Ishikawa (cell line): ENCODE data around the gene PTGIR.

Experiments used
- CEBPB ChIP-seq: IDR thresholded peaks from 2 replicates; pipeline ENCODE4 v1.6.1; 2012
- CREB1 ChIP-seq: IDR thresholded peaks from 2 replicates; pipeline ENCODE4 v1.6.1; 2012; ENCODE audit warnings: low read depth
- EGR1 ChIP-seq: IDR thresholded peaks from 2 replicates; pipeline ENCODE4 v1.6.1; 2012
- EP300 ChIP-seq: IDR thresholded peaks from 2 replicates; pipeline ENCODE4 v1.6.1; 2012; ENCODE audit warnings: borderline replicate concordance
- FOXM1 ChIP-seq: IDR thresholded peaks from 2 replicates; pipeline ENCODE4 v1.6.1; 2012; ENCODE audit warnings: low read depth, borderline replicate concordance
- NFIC ChIP-seq: IDR thresholded peaks from 2 replicates; pipeline ENCODE4 v1.6.1; 2012
- RAD21 ChIP-seq: IDR thresholded peaks from 2 replicates; pipeline ENCODE4 v1.6.1; 2012; ENCODE audit warnings: low read depth
- REST ChIP-seq: IDR thresholded peaks from 2 replicates; pipeline ENCODE4 v1.6.1; 2012; ENCODE audit warnings: low read depth, mild to moderate bottlenecking
- TAF1 ChIP-seq: IDR thresholded peaks from 2 replicates; pipeline ENCODE4 v1.6.1; 2012; ENCODE audit warnings: low read depth, mild to moderate bottlenecking
- TCF12 ChIP-seq: IDR thresholded peaks from 2 replicates; pipeline ENCODE4 v1.6.1; 2012; ENCODE audit warnings: low read depth
- TEAD4 ChIP-seq: IDR thresholded peaks from 2 replicates; pipeline ENCODE4 v1.6.1; 2012
- USF1 ChIP-seq: IDR thresholded peaks from 2 replicates; pipeline ENCODE4 v1.6.1; 2012
- YY1 ChIP-seq: IDR thresholded peaks from 2 replicates; pipeline ENCODE4 v1.6.1; 2012; ENCODE audit warnings: low read depth
- ZBTB7A ChIP-seq: IDR thresholded peaks from 2 replicates; pipeline ENCODE4 v1.6.1; 2012; ENCODE audit warnings: low read depth
- TF ChIP-seq, protein P1 (sequence below): IDR thresholded peaks from 2 replicates; pipeline ENCODE4 v1.6.1; 2012

The PTGIR gene

GRCh38 chr19:46586294-46586693 lies 38.6 kb downstream of the PTGIR start:
- TF ChIP-seq CEBPB (no peak), TAF1 (no peak), TCF12 (no peak), EP300 (no peak), REST (no peak), YY1 (no peak), EGR1 (no peak), USF1 (no peak), NFIC (no peak), RAD21 (no peak)
- TF ChIP-seq, protein P1, sequence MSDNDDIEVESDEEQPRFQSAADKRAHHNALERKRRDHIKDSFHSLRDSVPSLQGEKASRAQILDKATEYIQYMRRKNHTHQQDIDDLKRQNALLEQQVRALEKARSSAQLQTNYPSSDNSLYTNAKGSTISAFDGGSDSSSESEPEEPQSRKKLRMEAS = no peak

DNA sequence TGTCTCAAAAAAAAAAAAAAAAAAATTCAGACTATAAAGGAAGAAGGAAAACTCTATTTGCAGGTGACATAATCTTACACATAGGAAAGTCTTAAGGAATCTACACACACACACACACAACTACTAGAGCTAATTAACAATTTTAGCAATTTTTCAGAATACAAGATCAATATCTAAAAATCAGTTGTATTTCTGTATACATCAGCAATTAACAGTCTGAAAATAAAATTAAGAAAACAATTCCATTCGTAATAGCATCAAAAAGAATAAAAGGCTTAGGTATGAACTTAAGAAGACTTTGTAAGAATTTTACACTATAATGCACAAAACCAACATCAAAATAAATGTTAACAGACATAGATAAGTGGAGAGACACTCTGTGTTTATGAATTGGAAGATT lies 39.4 kb downstream of the PTGIR start:
- no peak for TF ChIP-seq EGR1
- TF ChIP-seq RAD21 = no peak
- no peak for TF ChIP-seq CEBPB
- no peak for TF ChIP-seq EP300
- no peak for TF ChIP-seq TCF12
- no peak for TF ChIP-seq NFIC
- TF ChIP-seq USF1 = no peak
- no peak for TF ChIP-seq REST
- no peak for TF ChIP-seq ZBTB7A
- no peak for TF ChIP-seq TAF1
- TF ChIP-seq FOXM1 = no peak

DNA sequence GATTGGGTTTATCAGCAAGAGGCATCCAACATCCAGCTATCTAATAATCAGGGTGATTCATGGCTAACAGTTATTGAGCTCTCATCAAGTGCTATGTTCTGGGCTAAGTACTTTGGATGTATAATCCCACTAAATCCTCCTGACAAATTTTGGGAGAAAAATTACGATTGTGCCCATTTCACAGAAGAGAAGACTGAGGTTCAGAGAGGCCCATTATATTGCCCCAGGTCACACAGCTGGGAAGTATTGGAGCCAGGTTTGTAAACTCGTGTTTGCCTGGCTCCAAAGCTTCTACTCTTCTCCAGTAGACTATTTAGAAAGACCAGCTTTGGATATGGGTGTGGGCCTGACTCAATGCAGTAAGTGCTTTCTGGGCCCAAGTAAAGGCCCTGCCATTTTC lies 44.6 kb downstream of the PTGIR start:
- TF ChIP-seq USF1 = no peak
- no peak for TF ChIP-seq TEAD4
- TF ChIP-seq TCF12 = no peak
- TF ChIP-seq RAD21 = no peak
- TF ChIP-seq CEBPB = no peak
- TF ChIP-seq EP300 = no peak
- TF ChIP-seq ZBTB7A = no peak
- no peak for TF ChIP-seq TAF1
- no peak for TF ChIP-seq NFIC
- no peak for TF ChIP-seq REST
- TF ChIP-seq, protein P1 = no peak
- no peak for TF ChIP-seq CREB1

DNA sequence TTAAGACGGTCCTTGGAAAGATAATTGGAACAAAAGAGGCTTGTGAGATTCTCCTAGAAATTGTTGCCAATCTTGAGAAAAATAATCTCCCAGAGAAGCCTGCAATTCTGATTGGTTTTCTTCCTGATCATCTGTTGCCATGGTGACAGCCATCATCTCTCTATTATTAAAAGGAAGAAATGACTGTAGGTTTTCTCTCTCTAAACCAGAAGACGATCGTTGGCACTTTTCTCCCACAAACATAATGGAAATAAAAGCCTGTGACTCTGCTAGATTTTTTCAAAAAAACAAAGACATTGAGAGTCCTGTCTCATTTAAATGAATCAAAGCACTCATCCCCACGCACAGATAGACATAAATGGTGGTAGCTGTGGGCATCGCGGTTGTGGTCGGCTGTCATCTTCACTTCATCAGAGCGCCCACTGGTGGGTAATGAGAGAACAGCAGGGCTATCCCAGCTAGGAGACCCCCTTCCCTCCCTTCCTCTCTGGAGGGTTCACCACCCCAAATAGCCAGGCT lies 45.5 kb downstream of the PTGIR start:
- TF ChIP-seq CEBPB = no peak

DNA sequence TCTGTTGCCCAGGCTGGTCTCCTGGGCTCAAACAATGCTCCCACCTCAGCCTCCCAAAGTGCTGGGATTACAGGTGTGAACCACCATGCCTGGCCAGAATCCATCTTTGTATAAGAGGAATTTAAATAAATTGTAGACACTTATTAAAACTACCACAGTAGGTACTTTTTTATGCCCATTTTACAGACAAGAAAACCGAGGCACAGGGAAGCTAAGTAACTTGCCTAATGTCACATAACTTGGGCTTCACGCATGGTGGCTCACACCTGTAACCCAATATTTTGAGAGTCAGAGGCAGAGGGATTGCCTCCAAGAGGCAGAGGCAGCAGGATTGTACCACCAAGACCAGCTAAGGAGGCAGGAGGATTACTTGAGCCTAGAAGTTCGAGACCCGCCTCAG lies 46.4 kb downstream of the PTGIR start:
- TF ChIP-seq NFIC (no peak), CREB1 (no peak), TCF12 (no peak)
